NOMO-1 treated with dmso at 0.1 percent for 144 hours (cell line): ENCODE results near the gene ORM2.
"Not testable (repeated sequence)": the region's sequence is repeated elsewhere in the genome, so short reads cannot be mapped to it uniquely, and the experiment has no call there.

Experiments
- DNase-seq: peaks from one replicate; lab custom pipeline; 2025; ENCODE audit not compliant: unreplicated experiment; lab: John Stamatoyannopoulos, UW

The ORM2 gene

DNA sequence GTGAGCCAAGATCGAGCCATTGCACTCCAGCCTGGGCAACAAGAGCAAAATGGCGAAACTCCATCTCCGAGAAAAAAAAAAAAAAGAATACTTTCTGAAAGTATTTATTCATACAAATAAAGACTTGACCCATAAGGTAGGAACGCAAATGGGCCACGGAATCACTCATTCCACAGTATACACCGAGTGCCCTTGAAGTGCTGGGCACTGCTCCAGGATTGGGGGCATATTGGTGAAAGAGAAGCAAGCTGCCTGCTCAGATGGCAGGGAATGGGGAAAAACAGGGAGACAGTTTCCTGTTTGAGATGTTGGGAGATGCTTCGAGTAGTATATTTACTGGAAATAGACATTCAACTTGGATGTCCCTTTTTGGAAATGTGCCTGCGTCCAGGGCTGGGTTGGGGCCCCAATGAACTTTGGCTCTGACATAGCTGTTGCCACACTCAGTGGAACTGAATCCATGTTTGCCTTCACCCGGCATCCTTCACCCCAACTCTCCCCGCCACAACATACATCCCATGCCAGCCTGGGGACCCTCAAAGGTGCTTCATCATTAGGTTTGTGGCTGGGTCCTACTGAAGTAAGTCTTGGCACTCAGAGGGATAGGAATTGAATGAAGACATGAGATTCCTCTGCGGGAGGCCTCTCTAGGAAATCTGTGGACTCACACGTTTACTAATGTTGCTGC, 588 bp upstream of the ORM2 start:
- not testable (repeated sequence) for DNase-seq

DNA sequence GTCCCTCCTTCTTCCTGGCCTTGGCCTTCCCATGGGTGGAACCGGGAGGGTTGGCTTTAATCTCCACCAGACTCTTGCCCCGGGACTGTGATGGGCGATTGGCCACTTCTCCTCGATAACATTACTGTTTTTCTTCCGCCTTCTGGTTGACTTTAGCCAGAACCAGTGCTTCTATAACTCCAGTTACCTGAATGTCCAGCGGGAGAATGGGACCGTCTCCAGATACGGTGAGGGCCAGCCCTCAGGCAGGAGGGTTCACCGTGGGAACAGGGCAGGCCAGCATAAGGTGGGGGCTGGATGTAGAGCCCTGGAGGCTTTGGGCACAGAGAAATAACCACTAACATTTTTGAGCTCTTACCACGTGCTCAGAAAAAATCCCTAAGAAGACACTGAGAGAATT, 967 bp downstream of the ORM2 start:
- DNase-seq = no peak

DNA sequence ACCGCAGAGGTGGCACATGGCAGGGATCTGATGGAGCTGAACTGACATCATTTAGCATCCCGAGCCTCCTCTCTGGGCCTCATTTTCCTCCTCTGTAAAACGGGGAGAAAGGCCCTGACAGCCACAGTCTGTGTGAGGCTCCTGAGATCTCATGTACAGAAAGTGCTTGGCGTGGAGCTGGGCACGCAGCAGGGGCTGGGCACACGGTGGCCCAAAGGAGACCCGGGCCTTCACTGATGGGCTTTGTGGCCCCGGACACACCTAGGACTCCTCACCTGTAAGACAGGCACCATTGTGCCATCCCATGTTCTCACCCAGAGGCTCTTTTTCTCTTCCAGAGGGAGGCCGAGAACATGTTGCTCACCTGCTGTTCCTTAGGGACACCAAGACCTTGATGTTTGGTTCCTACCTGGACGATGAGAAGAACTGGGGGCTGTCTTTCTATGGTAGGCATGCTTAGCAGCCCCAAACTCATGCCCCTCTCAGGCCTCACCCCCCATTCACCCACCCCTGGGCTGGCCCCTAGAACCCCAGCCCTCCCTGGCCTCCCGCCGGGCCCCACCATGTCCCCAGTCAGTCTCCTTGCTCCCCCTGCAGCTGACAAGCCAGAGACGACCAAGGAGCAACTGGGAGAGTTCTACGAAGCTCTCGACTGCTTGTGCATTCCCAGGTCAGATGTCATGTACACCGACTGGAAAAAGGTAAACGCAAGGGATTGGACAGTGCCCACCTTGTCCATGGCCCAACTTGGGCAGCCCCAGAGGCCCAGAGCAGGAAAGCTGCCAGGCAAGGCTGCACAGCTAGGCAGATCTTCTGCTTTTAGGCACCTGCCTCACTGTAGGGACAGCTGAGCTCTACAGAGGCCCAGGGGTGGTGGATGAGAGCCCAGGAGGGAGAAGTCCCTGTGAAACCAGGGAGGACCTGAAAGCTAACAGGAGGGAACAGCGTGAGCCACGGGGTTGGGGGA, 1.8 kb downstream of the ORM2 start:
- DNase-seq = not testable (repeated sequence)

DNA sequence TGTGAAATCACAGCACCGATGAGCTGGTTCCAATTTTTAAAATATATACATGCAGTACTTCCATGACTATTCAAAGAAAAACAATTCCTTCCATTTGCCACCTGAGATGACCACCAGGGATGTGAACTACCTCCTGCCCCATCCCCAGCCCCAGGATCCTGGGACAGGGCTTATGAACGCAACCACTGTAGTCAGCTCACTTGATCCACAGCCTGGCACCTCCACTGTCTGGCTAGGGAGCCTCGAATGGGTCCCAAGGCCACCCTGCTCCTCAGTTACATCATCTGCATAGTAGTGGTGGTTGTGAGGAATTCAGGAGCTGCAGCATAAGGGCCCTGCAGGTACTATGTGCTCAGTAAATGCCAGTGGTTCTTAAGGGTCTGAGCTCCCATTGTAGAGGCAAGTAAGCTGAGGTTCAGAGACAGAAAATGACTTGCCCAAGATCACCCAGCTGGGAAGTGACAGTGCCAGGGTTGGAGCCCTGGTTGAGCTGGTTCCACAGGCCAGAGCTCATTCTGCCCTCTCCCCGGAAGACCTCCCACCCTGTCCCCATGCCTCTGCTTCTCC, 2.9 kb downstream of the ORM2 start:
- not testable (repeated sequence) for DNase-seq

DNA sequence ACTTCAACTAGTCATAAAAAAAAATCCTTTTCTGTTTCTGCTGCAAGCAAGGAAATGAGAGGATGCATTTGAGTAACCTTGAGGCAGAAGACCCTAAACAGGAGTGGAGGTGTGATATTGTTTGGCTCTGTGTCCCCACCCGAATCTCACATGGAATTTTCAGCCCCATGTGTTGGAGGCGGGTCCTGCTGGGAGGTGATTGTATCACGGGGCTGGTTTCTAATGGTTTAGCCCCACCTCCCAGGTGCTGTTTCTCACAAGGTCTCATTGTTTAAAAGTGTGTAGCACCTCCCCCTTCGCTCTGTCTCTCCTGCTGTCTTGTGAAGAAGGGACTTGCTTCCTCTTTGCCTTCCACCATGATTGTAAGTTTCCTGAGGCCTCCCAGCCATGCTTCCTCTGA, 4.0 kb downstream of the ORM2 start:
- not testable (repeated sequence) for DNase-seq

DNA sequence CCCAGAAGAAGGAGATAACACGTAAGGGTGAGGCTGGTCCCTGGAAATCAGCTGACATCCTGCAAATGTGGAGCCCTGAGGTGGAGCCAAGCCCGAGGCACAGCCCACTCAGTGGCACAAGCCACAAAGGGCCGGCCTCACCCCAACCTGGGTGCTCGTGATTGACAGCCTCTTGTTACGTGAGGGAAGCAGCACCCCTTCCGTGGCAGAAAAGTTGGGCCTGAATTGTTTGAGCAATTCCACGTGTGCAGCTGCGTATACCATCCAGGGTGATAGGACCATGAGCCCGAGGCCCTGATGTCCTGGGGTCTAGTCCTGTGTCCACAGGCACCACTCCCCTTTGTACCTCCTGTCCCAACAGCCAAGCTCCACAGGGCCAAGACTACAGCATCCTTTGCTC, 4.8 kb downstream of the ORM2 start:
- DNase-seq = no peak

DNA sequence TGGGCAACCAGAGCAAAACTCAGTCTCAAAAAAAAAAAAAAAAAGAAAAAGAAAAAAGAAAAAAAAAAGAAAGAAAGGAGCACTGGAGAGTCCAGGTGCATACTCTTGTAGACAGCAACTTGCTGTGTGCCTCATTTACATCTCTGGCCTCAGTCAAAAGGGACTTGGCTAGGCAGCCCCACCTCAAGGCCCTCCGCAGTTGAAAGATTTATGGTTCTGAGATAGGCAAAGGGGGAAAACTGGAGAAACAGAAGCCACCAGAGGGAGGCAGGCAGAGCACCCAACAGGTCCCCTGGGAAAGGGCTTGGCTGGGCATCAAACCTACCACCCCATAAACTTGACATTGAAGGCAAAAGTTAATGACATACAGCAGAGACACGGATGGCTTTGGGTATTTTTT, 6.1 kb downstream of the ORM2 start:
- no peak for DNase-seq

DNA sequence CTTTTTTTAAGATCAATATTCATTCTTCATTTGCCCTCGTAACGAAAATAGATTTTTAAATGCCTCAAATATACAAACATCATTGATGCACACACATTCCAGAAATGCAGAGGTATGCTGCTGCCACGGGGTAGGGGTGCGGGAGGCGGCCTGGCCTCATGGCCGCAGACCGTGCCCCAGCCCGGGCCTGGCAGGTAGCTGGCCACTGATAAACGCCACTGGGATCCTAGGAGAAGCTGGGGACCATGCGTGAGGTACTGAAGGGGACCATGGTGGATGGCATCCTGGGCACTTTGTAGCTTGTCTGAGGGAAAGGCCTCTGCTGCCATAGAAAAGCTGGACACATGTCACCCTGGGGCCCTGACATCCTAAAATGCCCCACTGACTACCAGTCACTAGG, 6.5 kb downstream of the ORM2 start:
- DNase-seq = no peak

DNA sequence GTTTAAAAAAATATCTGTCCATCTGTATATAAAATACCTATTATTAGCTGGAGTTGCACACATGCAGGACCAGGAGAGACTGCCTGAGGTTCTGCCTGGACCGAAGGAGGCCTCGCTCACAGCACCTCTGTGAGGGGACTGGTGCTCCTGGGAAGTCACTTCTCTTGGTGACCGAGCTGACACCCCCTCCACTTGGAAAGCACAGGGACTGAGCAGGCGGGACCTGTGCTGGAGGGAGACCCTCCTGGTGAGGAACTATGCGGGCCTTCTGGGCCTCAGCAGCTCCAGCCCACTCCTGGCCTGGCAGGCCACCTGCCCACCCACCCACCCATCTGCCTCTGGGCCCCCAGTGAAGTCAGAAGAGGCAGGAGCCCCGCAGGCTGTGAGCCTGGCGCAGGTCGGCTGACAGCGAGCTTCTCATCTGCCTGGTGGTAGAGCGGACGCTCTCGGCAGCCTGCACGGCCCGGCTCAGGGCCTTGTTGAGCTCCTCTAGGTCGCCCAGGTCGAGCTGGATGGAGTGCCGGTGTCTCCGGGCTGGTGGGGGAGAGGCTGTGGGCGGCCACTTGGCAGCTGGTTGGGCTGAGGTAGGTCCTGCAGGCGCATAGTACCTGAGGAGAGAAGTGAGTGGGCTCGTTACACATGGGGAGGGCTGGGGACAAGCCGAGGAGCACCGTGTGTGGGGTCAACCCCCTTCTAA, 7.2 kb downstream of the ORM2 start:
- no peak for DNase-seq

DNA sequence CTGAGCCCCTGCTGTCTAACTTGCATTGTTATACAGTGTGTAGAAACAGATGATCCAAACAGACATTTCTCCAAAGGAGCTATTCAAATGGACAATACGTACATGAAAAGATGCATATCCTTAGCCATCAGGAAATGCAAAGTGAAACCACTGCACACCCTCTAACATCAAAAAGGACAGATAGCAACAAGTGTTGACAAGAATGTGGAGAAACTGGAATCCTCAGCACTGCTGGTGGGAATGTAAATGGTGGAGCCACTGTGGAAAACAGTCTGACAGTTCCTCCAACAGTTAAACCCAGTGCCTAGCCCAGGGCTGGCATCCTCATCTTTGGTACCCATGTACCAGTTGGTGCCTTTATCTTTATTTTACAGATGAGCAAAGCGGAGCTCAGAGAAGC, 8.5 kb downstream of the ORM2 start:
- DNase-seq = no peak

DNA sequence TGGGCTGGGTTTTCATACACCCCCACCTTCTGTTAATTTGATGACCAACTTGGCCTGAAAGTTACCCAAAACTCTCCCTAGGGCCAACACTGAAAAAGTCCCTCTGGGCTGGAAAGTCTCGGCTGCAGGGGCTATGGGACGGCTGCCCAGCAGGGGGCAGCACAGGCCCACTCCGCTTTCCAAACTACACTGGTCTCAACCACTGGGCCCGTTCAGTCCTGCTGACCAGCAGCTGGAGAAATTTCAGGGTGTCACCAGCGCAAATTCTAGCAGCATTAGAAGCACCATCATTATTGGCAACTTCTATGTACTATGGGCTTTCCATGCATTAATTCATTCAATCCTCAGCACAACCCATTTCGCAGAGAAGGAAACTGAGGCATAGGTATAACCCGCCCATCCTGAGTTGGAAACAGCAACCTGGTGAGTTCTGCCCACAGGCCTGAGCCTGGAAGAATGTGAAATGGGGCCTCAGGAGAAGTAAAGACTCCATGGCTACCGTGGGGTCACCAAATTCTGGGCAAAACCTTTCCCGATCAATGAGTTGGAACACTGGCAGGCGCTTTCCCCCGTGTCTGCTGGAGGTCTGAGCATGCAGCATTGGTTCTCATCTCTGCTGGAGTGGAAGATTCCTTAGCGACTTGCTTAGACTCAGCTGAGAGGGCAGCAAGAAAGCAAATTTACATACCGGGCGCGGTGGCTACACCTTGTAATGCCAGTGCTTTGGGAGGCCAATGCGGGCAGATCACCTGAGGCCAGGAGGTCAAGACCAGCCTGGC, 9.7 kb downstream of the ORM2 start:
- DNase-seq = no peak

DNA sequence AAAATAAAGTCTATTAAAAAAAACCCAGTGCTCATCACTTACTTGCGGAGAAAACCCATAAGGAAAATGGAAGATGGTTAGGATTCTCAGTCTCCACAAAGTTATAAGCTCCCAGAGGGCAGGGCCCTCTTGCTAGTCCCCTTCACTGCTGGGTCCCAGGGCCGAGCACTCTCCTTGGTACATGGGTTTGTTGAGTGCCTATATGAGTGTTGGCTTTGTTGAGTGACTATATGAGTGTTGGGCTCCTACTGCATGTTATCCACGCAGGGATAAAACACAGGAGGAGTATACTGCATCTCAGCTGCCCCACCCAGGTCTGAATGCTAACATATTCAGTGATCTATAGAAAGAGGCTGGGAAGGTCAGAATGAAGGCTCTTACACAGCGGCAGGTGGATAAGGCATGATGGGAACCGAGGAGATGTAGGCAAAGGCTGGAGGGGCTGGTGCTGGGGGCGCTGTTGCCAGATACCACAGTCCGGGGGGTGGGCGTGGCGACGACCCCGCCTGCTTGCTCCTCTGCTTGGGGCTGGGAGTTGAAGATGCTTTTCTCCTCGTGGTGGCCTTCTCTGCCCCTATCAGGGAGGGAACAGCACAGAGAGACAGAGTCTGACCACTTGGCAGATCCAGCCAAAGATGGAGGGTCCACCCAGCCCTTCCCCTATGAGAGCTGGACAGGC, 11.6 kb downstream of the ORM2 start:
- no peak for DNase-seq

DNA sequence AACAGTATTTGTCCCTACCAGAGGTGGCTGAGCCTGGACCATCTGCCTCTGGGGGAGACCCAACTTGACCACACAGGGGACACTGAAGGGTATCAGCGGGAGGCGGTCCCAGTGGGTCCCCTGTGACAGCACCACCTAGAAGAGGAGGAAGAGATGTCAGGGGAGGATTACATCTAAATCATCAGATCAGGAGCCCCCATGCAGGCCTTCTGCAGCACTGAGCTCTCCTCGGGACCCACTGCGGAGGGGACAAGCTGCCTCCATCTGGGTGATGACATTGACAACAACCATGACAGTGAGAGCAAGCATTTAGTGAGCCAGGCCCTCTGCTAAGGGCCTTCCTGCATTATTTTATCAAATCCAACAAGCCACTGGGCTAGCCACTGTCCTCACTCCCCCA, 12.3 kb downstream of the ORM2 start:
- no peak for DNase-seq

DNA sequence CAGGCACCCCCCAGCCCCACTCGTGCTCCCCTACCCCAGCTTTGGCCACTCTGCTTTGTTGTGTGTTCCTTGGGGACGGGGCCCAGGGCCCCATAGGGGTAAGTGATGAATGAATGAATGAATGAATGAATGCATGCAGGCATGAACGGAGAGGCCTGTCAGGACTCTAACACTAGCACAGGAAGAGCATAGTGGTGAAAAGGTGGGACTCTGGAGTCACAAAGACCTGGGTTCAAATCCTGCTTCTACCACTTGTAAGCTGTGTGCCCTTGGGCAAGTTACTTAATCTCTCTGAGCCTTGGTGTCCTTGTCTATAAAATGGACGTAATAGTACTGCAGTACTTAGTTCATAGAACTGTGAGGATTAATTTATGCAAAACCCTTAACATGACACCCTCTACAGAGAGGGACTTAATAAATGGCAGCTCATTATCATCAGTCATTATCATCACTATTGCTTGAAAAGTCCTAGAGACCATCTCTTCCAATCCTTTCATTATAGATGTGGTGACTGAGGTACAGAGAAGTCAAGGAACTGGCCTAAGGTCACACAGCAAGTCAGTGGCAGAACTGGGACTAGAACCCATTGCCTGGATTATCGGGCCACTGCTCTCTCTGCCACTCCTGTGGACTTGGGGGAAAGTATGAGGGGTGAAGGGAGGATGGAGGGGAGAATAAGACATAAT, 13.2 kb downstream of the ORM2 start:
- DNase-seq = no peak

DNA sequence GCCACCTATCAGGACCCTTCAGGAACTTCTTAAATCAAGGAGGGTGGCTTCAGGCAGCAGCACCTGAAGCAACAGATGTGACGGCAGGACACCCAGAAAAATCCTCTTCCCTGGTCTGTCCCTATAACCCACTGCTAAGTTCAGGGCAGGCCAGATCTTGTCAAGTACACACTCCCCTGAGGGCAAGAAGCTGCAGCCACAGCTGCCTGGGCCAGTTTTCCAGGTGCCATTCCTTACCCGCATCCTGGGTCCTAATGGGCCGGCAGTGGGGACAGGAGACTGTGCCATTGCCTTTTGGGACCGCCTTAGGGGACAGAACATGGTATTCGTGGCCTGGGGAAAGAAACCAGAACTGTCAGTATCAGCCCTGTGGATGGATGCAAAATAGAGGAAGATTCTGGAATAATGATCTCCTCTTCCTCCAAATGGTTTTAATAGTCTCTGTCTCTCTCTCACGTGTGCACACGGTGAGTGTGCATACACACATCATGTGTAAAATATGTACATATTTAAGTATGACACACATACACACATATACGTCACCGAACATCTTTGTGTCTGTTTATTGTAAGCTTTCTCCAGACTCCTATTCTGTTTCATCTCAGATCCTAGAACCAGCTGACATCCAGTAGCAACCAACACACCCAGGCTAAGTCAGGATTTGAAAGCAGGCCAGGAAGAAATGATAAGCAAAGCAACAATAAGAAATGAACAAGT, 14.0 kb downstream of the ORM2 start:
- DNase-seq = no peak

DNA sequence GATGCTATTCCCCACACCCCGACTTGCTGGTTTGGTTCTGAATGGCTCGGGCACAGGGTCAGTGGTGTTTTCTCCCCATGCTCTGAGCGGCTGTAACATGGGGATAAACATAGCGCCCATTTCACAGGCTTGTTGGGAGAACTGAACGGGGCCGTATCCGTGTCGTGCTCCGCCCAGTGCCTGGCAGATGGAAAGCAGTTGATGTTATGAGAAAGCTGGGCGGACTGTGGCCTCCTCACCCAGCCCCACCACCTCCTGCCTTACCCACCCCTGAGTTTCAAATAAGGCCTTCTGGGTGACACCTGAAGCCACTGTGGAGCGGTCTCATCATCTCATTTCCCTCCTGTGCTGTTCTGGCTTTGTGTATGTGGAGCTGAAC, 14.5 kb downstream of the ORM2 start:
- no peak for DNase-seq

DNA sequence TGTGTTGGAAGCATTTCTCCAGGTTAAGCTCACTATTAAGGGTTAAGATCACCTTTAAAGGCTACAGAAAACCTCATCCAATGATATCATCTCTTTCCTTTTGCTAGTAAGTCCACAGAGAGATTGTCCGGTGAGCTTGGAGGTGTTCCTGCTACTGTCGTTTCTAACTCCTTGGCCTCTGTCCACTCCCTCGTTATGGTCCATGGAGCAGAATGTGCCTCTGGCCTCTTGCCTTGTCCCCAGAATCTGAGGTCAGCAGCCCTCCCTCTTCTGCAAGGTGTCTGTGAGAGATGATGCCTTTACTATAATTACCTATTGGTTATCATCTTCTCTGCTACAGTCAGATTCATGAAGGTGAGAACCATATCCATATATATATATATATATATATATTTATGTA, 15.0 kb downstream of the ORM2 start:
- no peak for DNase-seq

DNA sequence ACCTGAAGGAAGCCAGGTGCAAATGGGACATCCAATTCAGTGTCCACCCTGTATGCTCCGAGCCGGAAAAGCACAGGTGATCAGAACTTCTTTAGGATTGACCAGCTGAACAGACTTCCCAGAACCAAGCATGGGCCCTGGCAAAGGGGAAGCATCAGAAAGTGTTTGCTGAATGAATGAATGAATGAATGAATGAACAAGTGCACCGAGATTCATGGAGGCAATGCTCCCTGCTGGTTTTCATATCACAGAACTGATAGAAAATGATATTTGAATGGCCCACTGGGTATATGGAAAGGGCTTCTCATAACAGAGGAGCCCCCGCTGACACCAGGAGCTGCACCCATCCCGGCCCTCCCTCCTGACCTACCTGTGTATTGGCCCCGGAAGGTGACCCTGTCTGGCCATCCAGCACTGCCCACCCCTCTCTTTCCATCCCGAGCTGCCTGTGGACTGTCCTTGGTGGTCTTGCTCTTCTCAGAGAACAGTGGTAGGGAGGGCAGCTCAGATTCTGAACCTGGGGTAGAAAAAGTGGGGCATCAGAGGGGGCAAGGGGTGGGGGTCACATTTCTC, 15.9 kb downstream of the ORM2 start:
- DNase-seq = no peak

DNA sequence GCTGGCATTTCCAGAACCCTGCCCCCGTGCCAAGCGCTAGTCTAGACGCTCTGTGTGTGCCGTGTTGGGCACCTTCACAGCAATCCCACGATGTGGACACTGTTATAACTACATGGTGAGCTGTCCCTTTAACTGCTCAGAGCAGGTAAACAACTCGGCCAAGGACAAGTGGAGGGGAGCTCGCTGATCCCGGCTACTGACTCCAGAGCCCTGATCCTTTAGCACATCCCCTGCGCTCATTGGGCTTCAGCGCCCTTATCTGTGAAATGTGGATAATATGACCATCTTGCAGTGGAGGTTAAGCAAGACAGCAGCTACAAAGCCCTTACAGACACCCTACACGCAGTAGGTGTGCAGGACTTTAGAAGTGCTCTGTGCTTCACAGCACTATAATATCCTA, 16.5 kb downstream of the ORM2 start:
- DNase-seq = no peak
